Measurements from ENCODE around the gene CELF5. TPM values are rescaled to one million over a fixed set of nuclear protein-coding genes. Genes with fewer than 3 reads are reported as not detected.

The CELF5 gene
- total and polyA plus RNA-seq, 10 donors, result 0.05 to 0.19 (median 0.10) TPM; not detected in 7

GRCh38 chr19:3186160-3186688 lies 38.2 kb upstream of the CELF5 start:
- peaks cover 52 to 95% (median 86%) of the 10 kb centered on the region in 6 donors for H3K4me1 ChIP-seq
- TF ChIP-seq POLR2AphosphoS5 (IDR thresholded peaks at IDR 0.05) (no peak), CTCF (IDR thresholded peaks at IDR 0.05 in 8 of 11, conservative IDR thresholded peaks at IDR 0.05 in 3 of 11) (no peak), POLR2A (IDR thresholded peaks at IDR 0.05) (no peak)
- peak; percentile 92 for DNase-seq

DNA sequence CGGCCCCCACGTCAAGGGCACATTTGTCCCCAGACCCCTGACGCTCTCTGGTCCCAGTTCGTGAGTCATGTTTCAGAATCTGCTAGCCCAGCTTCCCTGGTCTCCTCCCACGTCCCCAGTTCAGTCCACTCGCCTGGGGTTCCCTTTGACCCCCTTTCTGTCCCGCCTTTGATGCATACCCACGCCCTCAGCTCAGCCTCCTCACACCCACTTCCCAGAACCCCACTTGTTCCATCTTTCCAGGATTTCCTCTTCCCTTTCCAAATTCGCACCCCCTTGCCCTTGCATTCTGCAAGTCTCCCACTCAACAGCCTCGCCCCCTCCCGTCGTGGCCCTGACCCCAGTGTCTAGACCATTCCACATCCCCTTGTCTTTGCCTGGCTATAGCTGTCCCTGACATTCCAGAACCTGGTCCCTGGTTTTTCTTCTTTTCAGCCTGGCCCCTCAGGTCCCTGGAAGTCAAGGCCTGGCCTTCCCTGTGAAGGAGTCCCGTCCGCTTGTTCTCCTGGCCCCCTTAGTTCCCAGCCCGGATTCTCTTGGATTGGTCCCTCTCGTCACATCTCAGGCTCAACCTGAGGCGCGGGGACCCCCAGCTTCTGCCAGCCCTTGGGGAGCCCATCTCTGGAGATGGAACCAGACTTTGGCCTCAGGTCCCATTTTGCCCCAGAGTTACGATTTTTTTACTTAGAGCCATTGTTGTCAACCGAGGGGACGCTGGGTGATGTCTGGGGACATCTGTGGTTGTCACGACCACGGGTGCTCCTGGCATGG lies 37.4 kb upstream of the CELF5 start:
- Histone ChIP-seq H3K27me3 (replicated peaks in 1 of 7) (no peaks in the 10 kb centered on the region), H3K4me3 (peak overlapping the region; percentile 67 to 100 (median 93)), H3K4me1 (peaks cover 43 to 95% (median 78%) of the 10 kb centered on the region in 6 donors), H3K9me3 (no peaks in the 10 kb centered on the region), H3K27ac (peak overlapping the region in 4 of 8 donors; percentile 89 to 99 (median 94)), H3K36me3 (peaks cover 0 to 62% (median 0%) of the 10 kb centered on the region in 6 donors)
- intact Hi-C loops (cut with DNase I; ENCODE audit: low total_unique reads), result no loop called here
- 60 to 71% (median 65%) methylated on average over 23 of the region's 23 CpGs for WGBS, 5 donors
- TF ChIP-seq POLR2AphosphoS5 (IDR thresholded peaks at IDR 0.05) (no peak), POLR2A (IDR thresholded peaks at IDR 0.05) (no peak), CTCF (IDR thresholded peaks at IDR 0.05 in 8 of 11, conservative IDR thresholded peaks at IDR 0.05 in 3 of 11) (no peak)
- DNase-seq, result no peak

More at GRCh38 chr19:3186160-3186688, 38.2 kb upstream of the CELF5 start:
- intact Hi-C loops (cut with DNase I; ENCODE audit: low total_unique reads), result no loop called here
- Histone ChIP-seq H3K27ac (peak overlapping the region; percentile 68 to 99 (median 90)), H3K36me3 (peaks cover 0 to 63% (median 0%) of the 10 kb centered on the region in 6 donors), H3K27me3 (replicated peaks in 1 of 7) (no peaks in the 10 kb centered on the region), H3K4me3 (peak overlapping the region; percentile 67 to 100 (median 93)), H3K9me3 (no peaks in the 10 kb centered on the region)
- WGBS, 5 donors, result 0 to 1% (median 1%) methylated on average over 20 to 38 of the region's 38 CpGs

GRCh38 chr19:3187662-3188511 lies 36.6 kb upstream of the CELF5 start:
- DNase-seq, result no peak
- H3K27ac ChIP-seq, result peak overlapping the region in 6 of 8 donors; percentile 21 to 99 (median 82)
- peak overlapping the region in 3 of 8 donors; percentile 16 to 100 (median 92) for H3K4me3 ChIP-seq
- H3K4me1 ChIP-seq, result peaks cover 38 to 93% (median 70%) of the 10 kb centered on the region in 6 donors
- no peaks in the 10 kb centered on the region for H3K27me3 ChIP-seq (replicated peaks in 1 of 7)
- TF ChIP-seq POLR2AphosphoS5 (IDR thresholded peaks at IDR 0.05) (peak in 1 of 3 donors; percentile 28), POLR2A (IDR thresholded peaks at IDR 0.05) (no peak), CTCF (IDR thresholded peaks at IDR 0.05 in 8 of 11, conservative IDR thresholded peaks at IDR 0.05 in 3 of 11) (no peak)
- H3K36me3 ChIP-seq, result peaks cover 0 to 62% (median 0%) of the 10 kb centered on the region in 6 donors
- intact Hi-C loops (cut with DNase I; ENCODE audit: low total_unique reads), result no loop called here
- no peaks in the 10 kb centered on the region for H3K9me3 ChIP-seq
- 75 to 90% (median 85%) methylated on average over 22 to 36 of the region's 36 CpGs for WGBS, 5 donors
